Kidney capillary endothelial cell (primary cell): Measurements from ENCODE around the gene DGKI.

Source experiments
- DNase-seq: peaks from one replicate; pipeline ENCODE4 v3.0.0-alpha.2; 2018; ENCODE audit warnings: low spot score

The DGKI gene

GRCh38 chr7:137652721-137653120 is 194.1 kb downstream of the DGKI start:
- DNase-seq = no peak

GRCh38 chr7:137647905-137648565 is 198.7 kb downstream of the DGKI start:
- DNase-seq = no peak

- DNase-seq = no peak
Observed at GRCh38 chr7:137642472-137642871, 204.3 kb downstream of the DGKI start.

- no peak for DNase-seq
Observed at GRCh38 chr7:137642031-137642430, 204.7 kb downstream of the DGKI start.

GRCh38 chr7:137636376-137636775 is 210.4 kb downstream of the DGKI start:
- no peak for DNase-seq

- no peak for DNase-seq
Observed at GRCh38 chr7:137635874-137636273, 210.9 kb downstream of the DGKI start.

GRCh38 chr7:137635132-137635531 is 211.6 kb downstream of the DGKI start:
- no peak for DNase-seq

- DNase-seq = no peak
Observed at GRCh38 chr7:137634356-137634755, 212.4 kb downstream of the DGKI start.

- no peak for DNase-seq
Observed at GRCh38 chr7:137633133-137633532, 213.6 kb downstream of the DGKI start.

GRCh38 chr7:137628216-137628615 is 218.6 kb downstream of the DGKI start:
- DNase-seq = no peak

GRCh38 chr7:137626469-137627067 is 220.2 kb downstream of the DGKI start:
- DNase-seq = peak; percentile 46

- peak; percentile 4 for DNase-seq
Observed at GRCh38 chr7:137625197-137625596, 221.6 kb downstream of the DGKI start.

GRCh38 chr7:137619181-137619580 is 227.6 kb downstream of the DGKI start:
- no peak for DNase-seq

GRCh38 chr7:137618748-137619147 is 228.0 kb downstream of the DGKI start:
- no peak for DNase-seq

GRCh38 chr7:137613006-137613525 is 233.7 kb downstream of the DGKI start:
- no peak for DNase-seq

GRCh38 chr7:137611606-137612005 is 235.2 kb downstream of the DGKI start:
- DNase-seq = no peak

GRCh38 chr7:137609500-137609899 is 237.3 kb downstream of the DGKI start:
- DNase-seq = no peak

- peak; percentile 47 for DNase-seq
Observed at GRCh38 chr7:137606061-137606674, 240.6 kb downstream of the DGKI start.

- DNase-seq = no peak
Observed at GRCh38 chr7:137603043-137603442, 243.7 kb downstream of the DGKI start.

GRCh38 chr7:137601642-137602041 is 245.1 kb downstream of the DGKI start:
- DNase-seq = no peak

- no peak for DNase-seq
Observed at GRCh38 chr7:137597856-137598255, 248.9 kb downstream of the DGKI start.

GRCh38 chr7:137593115-137593711 is 253.6 kb downstream of the DGKI start:
- DNase-seq = no peak
